GM21576 (cell line): ENCODE results near the gene MPPED1.

Experiments
- ATAC-seq: cut with Tn5 transposase; IDR thresholded peaks from one replicate; pipeline ENCODE4 v1.9.1; 2021; ENCODE audit warnings: mild to moderate bottlenecking, moderate library complexity; ENCODE audit not compliant: unreplicated experiment

The MPPED1 gene

GRCh38 chr22:43446037-43446803 lies 34.4 kb downstream of the MPPED1 start:
- no peak for ATAC-seq

- ATAC-seq, result no peak
Observed at GRCh38 chr22:43446916-43447315, 35.1 kb downstream of the MPPED1 start.

GRCh38 chr22:43447380-43447779 lies 35.6 kb downstream of the MPPED1 start:
- no peak for ATAC-seq

GRCh38 chr22:43448048-43448447 lies 36.2 kb downstream of the MPPED1 start:
- no peak for ATAC-seq

GRCh38 chr22:43449205-43449830 lies 37.5 kb downstream of the MPPED1 start:
- ATAC-seq, result no peak

- ATAC-seq, result no peak
Observed at GRCh38 chr22:43449831-43450225, 38.0 kb downstream of the MPPED1 start.

- ATAC-seq, result no peak
Observed at GRCh38 chr22:43451371-43452050, 39.7 kb downstream of the MPPED1 start.

- ATAC-seq, result no peak
Observed at GRCh38 chr22:43455846-43456245, 44.0 kb downstream of the MPPED1 start.

GRCh38 chr22:43457002-43457401 lies 45.2 kb downstream of the MPPED1 start:
- ATAC-seq, result no peak

- ATAC-seq, result no peak
Observed at GRCh38 chr22:43462701-43463100, 50.9 kb downstream of the MPPED1 start.

- no peak for ATAC-seq
Observed at GRCh38 chr22:43464809-43465208, 53.0 kb downstream of the MPPED1 start.

GRCh38 chr22:43465291-43466015 lies 53.6 kb downstream of the MPPED1 start:
- ATAC-seq, result no peak

GRCh38 chr22:43466710-43467109 lies 54.9 kb downstream of the MPPED1 start:
- no peak for ATAC-seq

GRCh38 chr22:43467216-43467940 lies 55.6 kb downstream of the MPPED1 start:
- ATAC-seq, result no peak

- no peak for ATAC-seq
Observed at GRCh38 chr22:43470253-43470652, 58.4 kb downstream of the MPPED1 start.

GRCh38 chr22:43470941-43471585 lies 59.2 kb downstream of the MPPED1 start:
- no peak for ATAC-seq

- ATAC-seq, result no peak
Observed at GRCh38 chr22:43471606-43472135, 59.9 kb downstream of the MPPED1 start.

GRCh38 chr22:43473031-43473430 lies 61.2 kb downstream of the MPPED1 start:
- ATAC-seq, result no peak

GRCh38 chr22:43473441-43473840 lies 61.6 kb downstream of the MPPED1 start:
- ATAC-seq, result no peak
